HL-60 (cell line): Measurements from ENCODE around the gene HYDIN.
"Not testable (repeated sequence)": the region's sequence is repeated elsewhere in the genome, so short reads cannot be mapped to it uniquely, and the experiment has no call there.

ENCODE experiments used
- CTCF ChIP-seq: IDR thresholded peaks from one replicate; pipeline ENCODE4 v1.5.1; 2011; ENCODE audit warnings: low read length, control low read depth, inconsistent platforms; ENCODE audit not compliant: insufficient read depth
- GABPA ChIP-seq: IDR thresholded peaks from 2 replicates; pipeline ENCODE4 v1.6.1; 2012; ENCODE audit warnings: low read depth
- POLR2AphosphoS5 ChIP-seq: IDR thresholded peaks from 2 replicates; pipeline ENCODE4 v1.6.1; 2012; ENCODE audit warnings: low read depth
- SPI1 ChIP-seq: IDR thresholded peaks from 2 replicates; pipeline ENCODE4 v1.6.1; 2012; ENCODE audit warnings: low read depth, mild to moderate bottlenecking, borderline replicate concordance

- not testable (repeated sequence) for TF ChIP-seq CTCF, POLR2AphosphoS5, GABPA, SPI1
Measured at GRCh38 chr16:71019067-71019682, 211.3 kb downstream of the HYDIN start.
